ENCODE measurements around the gene ZC3H7B.

ZC3H7B gene

GRCh38 chr22:41262250-41262765 is 39.0 kb upstream of the ZC3H7B start:
- TF ChIP-seq POLR2A (IDR thresholded peaks at IDR 0.05; ENCODE audit: low read depth, low read length) (no peak), SPI1 (IDR thresholded peaks at IDR 0.05; ENCODE audit: low read depth, low read length) (no peak)
- DNase-seq (ENCODE audit: insufficient read length, low spot score) (no peak), FAIRE-seq (no peak)

DNA sequence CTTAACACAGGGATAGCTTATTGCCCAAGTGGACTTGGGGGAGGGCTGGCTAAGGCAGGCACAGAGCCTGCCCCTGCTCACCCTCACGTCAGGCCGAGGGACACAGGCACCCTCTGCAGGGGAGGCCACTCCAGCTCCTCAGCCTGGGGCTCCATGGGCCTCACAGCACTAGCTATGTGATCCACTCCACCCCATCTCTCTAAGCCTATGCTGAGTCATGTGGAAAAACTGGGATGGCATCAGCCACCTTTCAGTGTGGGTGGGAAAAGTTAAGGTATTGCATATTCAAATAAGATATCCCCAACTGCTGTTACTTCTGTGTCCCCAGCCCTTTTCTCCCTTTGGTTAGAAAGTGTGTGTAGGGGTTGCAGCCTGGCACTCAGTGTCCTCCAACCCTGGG is 37.6 kb upstream of the ZC3H7B start:
- TF ChIP-seq POLR2A (IDR thresholded peaks at IDR 0.05; ENCODE audit: low read depth, low read length), result no peak
- no peak for TF ChIP-seq POLR2AphosphoS5 (IDR thresholded peaks at IDR 0.05; ENCODE audit: low read depth, low read length)
- no peak for TF ChIP-seq POU2F2 (IDR thresholded peaks at IDR 0.05; ENCODE audit: low read depth, low read length)
- TF ChIP-seq SPI1 (IDR thresholded peaks at IDR 0.05; ENCODE audit: low read depth, low read length), result no peak
- TF ChIP-seq PAX5 (IDR thresholded peaks at IDR 0.05; ENCODE audit: insufficient read depth, low read length, severe bottlenecking), result no peak
- TF ChIP-seq TAF1 (IDR thresholded peaks at IDR 0.05; ENCODE audit: low read depth, low read length), result no peak
- DNase-seq (ENCODE audit: insufficient read length, low spot score), result no peak
- no peak for FAIRE-seq

GRCh38 chr22:41264408-41264941 is 36.9 kb upstream of the ZC3H7B start:
- no peak for TF ChIP-seq PAX5 (IDR thresholded peaks at IDR 0.05; ENCODE audit: insufficient read depth, low read length, severe bottlenecking)
- TF ChIP-seq TAF1 (IDR thresholded peaks at IDR 0.05; ENCODE audit: low read depth, low read length), result no peak
- TF ChIP-seq POLR2AphosphoS5 (IDR thresholded peaks at IDR 0.05; ENCODE audit: low read depth, low read length), result no peak
- TF ChIP-seq POU2F2 (IDR thresholded peaks at IDR 0.05; ENCODE audit: low read depth, low read length), result no peak
- no peak for TF ChIP-seq SPI1 (IDR thresholded peaks at IDR 0.05; ENCODE audit: low read depth, low read length)
- TF ChIP-seq POLR2A (IDR thresholded peaks at IDR 0.05; ENCODE audit: low read depth, low read length), result no peak
- DNase-seq (ENCODE audit: insufficient read length, low spot score), result no peak
- no peak for FAIRE-seq

GRCh38 chr22:41267958-41268357 is 33.4 kb upstream of the ZC3H7B start:
- DNase-seq (ENCODE audit: insufficient read length, low spot score) (no peak), FAIRE-seq (no peak)
- TF ChIP-seq POU2F2 (IDR thresholded peaks at IDR 0.05; ENCODE audit: low read depth, low read length), result no peak
- no peak for TF ChIP-seq POLR2AphosphoS5 (IDR thresholded peaks at IDR 0.05; ENCODE audit: low read depth, low read length)
- TF ChIP-seq SPI1 (IDR thresholded peaks at IDR 0.05; ENCODE audit: low read depth, low read length), result no peak
- TF ChIP-seq PAX5 (IDR thresholded peaks at IDR 0.05; ENCODE audit: insufficient read depth, low read length, severe bottlenecking), result no peak
- no peak for TF ChIP-seq TAF1 (IDR thresholded peaks at IDR 0.05; ENCODE audit: low read depth, low read length)
- no peak for TF ChIP-seq POLR2A (IDR thresholded peaks at IDR 0.05; ENCODE audit: low read depth, low read length)

- no peak for TF ChIP-seq POU2F2 (IDR thresholded peaks at IDR 0.05; ENCODE audit: low read depth, low read length)
- TF ChIP-seq TAF1 (IDR thresholded peaks at IDR 0.05; ENCODE audit: low read depth, low read length), result no peak
- TF ChIP-seq SPI1 (IDR thresholded peaks at IDR 0.05; ENCODE audit: low read depth, low read length), result no peak
- no peak for TF ChIP-seq POLR2AphosphoS5 (IDR thresholded peaks at IDR 0.05; ENCODE audit: low read depth, low read length)
- TF ChIP-seq PAX5 (IDR thresholded peaks at IDR 0.05; ENCODE audit: insufficient read depth, low read length, severe bottlenecking), result no peak
- no peak for TF ChIP-seq POLR2A (IDR thresholded peaks at IDR 0.05; ENCODE audit: low read depth, low read length)
- no peak for FAIRE-seq
- DNase-seq (ENCODE audit: insufficient read length, low spot score), result no peak
Observed at GRCh38 chr22:41271787-41272186, 29.5 kb upstream of the ZC3H7B start.

DNA sequence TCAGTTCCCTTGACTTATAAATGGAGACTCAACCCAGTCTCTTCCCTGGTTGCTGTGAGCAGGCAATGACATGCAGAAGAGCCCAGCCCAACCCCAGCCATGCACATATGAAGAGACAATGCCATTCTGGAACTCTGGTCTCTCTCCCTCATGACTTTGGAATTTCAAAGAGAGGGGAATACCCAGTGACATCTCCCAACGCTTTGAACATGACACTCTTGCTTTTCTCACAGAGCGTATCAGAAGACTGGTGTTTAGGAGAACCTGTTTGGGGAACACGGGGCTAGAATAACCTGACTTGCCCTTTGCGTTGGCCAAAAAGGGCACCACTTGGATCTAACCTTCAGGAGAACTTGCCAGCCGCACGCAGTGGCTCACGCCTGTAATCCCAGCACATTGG is 28.2 kb upstream of the ZC3H7B start:
- TF ChIP-seq POLR2A (IDR thresholded peaks at IDR 0.05; ENCODE audit: low read depth, low read length) (no peak), SPI1 (IDR thresholded peaks at IDR 0.05; ENCODE audit: low read depth, low read length) (no peak), PAX5 (IDR thresholded peaks at IDR 0.05; ENCODE audit: insufficient read depth, low read length, severe bottlenecking) (no peak), POU2F2 (IDR thresholded peaks at IDR 0.05; ENCODE audit: low read depth, low read length) (no peak), POLR2AphosphoS5 (IDR thresholded peaks at IDR 0.05; ENCODE audit: low read depth, low read length) (no peak), TAF1 (IDR thresholded peaks at IDR 0.05; ENCODE audit: low read depth, low read length) (no peak)
- FAIRE-seq (no peak), DNase-seq (ENCODE audit: insufficient read length, low spot score) (no peak)

GRCh38 chr22:41274856-41275255 is 26.5 kb upstream of the ZC3H7B start:
- TF ChIP-seq TAF1 (IDR thresholded peaks at IDR 0.05; ENCODE audit: low read depth, low read length), result no peak
- FAIRE-seq (no peak), DNase-seq (ENCODE audit: insufficient read length, low spot score) (no peak)

DNA sequence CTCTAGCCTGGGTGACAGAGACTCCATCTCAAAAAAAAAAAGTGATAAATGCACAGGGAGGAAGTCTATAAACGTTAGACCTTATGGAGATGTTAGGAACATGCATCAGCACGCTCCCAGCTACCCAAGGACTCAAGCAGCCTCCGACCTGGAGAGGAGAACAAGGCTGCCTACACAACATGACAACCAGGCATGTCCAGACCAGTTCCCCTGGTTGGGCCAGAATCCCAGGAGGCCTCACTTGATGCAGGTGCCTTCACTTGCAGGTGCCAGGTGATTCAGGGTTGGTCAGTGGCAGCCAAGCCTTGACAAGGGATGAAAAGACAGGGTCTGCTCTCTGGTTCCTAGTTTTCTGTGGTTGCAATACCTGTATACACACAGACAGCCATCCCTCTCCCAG is 21.3 kb upstream of the ZC3H7B start:
- TF ChIP-seq TAF1 (IDR thresholded peaks at IDR 0.05; ENCODE audit: low read depth, low read length) (no peak), PAX5 (IDR thresholded peaks at IDR 0.05; ENCODE audit: insufficient read depth, low read length, severe bottlenecking) (no peak), SPI1 (IDR thresholded peaks at IDR 0.05; ENCODE audit: low read depth, low read length) (no peak), POLR2A (IDR thresholded peaks at IDR 0.05; ENCODE audit: low read depth, low read length) (no peak), POLR2AphosphoS5 (IDR thresholded peaks at IDR 0.05; ENCODE audit: low read depth, low read length) (no peak), POU2F2 (IDR thresholded peaks at IDR 0.05; ENCODE audit: low read depth, low read length) (no peak)
- FAIRE-seq (no peak), DNase-seq (ENCODE audit: insufficient read length, low spot score) (no peak)

GRCh38 chr22:41280854-41281253 is 20.5 kb upstream of the ZC3H7B start:
- FAIRE-seq (no peak), DNase-seq (ENCODE audit: insufficient read length, low spot score) (no peak)
- TF ChIP-seq TAF1 (IDR thresholded peaks at IDR 0.05; ENCODE audit: low read depth, low read length) (no peak), POLR2AphosphoS5 (IDR thresholded peaks at IDR 0.05; ENCODE audit: low read depth, low read length) (no peak), POLR2A (IDR thresholded peaks at IDR 0.05; ENCODE audit: low read depth, low read length) (no peak), PAX5 (IDR thresholded peaks at IDR 0.05; ENCODE audit: insufficient read depth, low read length, severe bottlenecking) (no peak), POU2F2 (IDR thresholded peaks at IDR 0.05; ENCODE audit: low read depth, low read length) (no peak), SPI1 (IDR thresholded peaks at IDR 0.05; ENCODE audit: low read depth, low read length) (no peak)

DNA sequence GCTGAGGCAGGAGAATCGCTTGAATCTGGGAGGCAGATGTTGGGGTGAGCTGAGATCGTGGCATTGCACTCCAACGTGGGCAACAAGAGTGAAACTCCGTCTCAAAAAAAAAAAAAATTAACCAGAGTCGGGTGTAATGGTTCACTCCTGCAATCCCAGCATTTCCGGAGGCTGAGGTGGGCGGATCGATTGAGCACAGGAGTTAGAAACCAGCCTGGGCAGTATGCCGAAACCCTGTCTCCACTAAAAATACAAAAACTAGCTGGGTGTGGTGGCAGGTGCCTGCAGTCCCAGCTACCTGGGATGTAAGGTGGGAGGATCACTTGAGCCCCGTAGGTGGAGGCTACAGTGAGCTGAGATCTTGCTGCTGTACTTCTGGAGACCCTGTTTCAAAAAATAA is 16.9 kb upstream of the ZC3H7B start:
- FAIRE-seq (no peak), DNase-seq (ENCODE audit: insufficient read length, low spot score) (no peak)
- TF ChIP-seq SPI1 (IDR thresholded peaks at IDR 0.05; ENCODE audit: low read depth, low read length), result no peak
- no peak for TF ChIP-seq POLR2A (IDR thresholded peaks at IDR 0.05; ENCODE audit: low read depth, low read length)
- TF ChIP-seq PAX5 (IDR thresholded peaks at IDR 0.05; ENCODE audit: insufficient read depth, low read length, severe bottlenecking), result no peak
